HepG2 (cell line): ENCODE data around the gene NOX3. TPM values are rescaled to one million over a fixed set of nuclear protein-coding genes. Genes with fewer than 3 reads are reported as not detected.

ENCODE experiments used
- ARNT2 ChIP-seq: sonication (generic); formaldehyde crosslinking; IDR thresholded peaks from 2 replicates; pipeline ENCODE4 v1.8.0; 2022; ENCODE audit warnings: mild to moderate bottlenecking, low read depth, missing genetic modification reagents, moderate library complexity
- ELF3 ChIP-seq: IDR thresholded peaks from 2 replicates; pipeline ENCODE4 v1.6.1; 2016; ENCODE audit warnings: missing genetic modification reagents, missing compliant biosample characterization
- GTF3A ChIP-seq: sonication (generic); formaldehyde crosslinking; conservative IDR thresholded peaks from 2 replicates; pipeline ENCODE4 v1.4.0; 2020; ENCODE audit warnings: mild to moderate bottlenecking, missing genetic modification reagents
- HCFC1 ChIP-seq: fragments of 150-350 bp; IDR thresholded peaks from 2 replicates; pipeline ENCODE4 v1.6.1; 2014; ENCODE audit warnings: low read depth, low read length
- HHEX ChIP-seq: IDR thresholded peaks from 2 replicates; pipeline ENCODE4 v1.6.1; 2016; ENCODE audit warnings: control low read depth
- JUND ChIP-seq: sonication (generic); formaldehyde crosslinking; IDR thresholded peaks from 2 replicates; pipeline ENCODE4 v1.8.0; 2022; ENCODE audit warnings: mild to moderate bottlenecking, missing genetic modification reagents
- KDM3A ChIP-seq: IDR thresholded peaks from 2 replicates; pipeline ENCODE4 v1.6.1; 2018; ENCODE audit warnings: low read depth, missing compliant biosample characterization
- KDM5B ChIP-seq: sonication (generic); formaldehyde crosslinking; IDR thresholded peaks from 2 replicates; pipeline ENCODE4 v1.4.0; 2020; ENCODE audit warnings: missing genetic modification reagents, mild to moderate bottlenecking, borderline replicate concordance
- POGZ ChIP-seq: sonication (generic); formaldehyde crosslinking; IDR thresholded peaks from 2 replicates; pipeline ENCODE4 v1.4.0; 2020; ENCODE audit warnings: mild to moderate bottlenecking, missing genetic modification reagents
- RNF2 ChIP-seq: fragments of 450-650 bp; conservative IDR thresholded peaks from 2 replicates; pipeline ENCODE4 v1.6.1; 2016; ENCODE audit warnings: low read depth
- SMAD9 ChIP-seq: sonication (generic); formaldehyde crosslinking; IDR thresholded peaks from 2 replicates; pipeline ENCODE4 v1.5.1; 2020; ENCODE audit warnings: mild to moderate bottlenecking, missing genetic modification reagents
- SOX5 ChIP-seq: IDR thresholded peaks from 2 replicates; pipeline ENCODE4 v1.6.1; 2016; ENCODE audit warnings: borderline replicate concordance
- ZFAT ChIP-seq: sonication (generic); formaldehyde crosslinking; conservative IDR thresholded peaks from 2 replicates; pipeline ENCODE4 v1.8.1; 2023; ENCODE audit warnings: missing genetic modification reagents, inconsistent platforms
- ZFP1 ChIP-seq: IDR thresholded peaks from 2 replicates; pipeline ENCODE4 v1.6.1; 2016
- ZIK1 ChIP-seq: sonication (generic); formaldehyde crosslinking; IDR thresholded peaks from 2 replicates; pipeline ENCODE4 v1.5.0; 2020; ENCODE audit warnings: mild to moderate bottlenecking, low read depth, missing genetic modification reagents, borderline replicate concordance
- ZNF17 ChIP-seq: sonication (generic); formaldehyde crosslinking; IDR thresholded peaks from 2 replicates; pipeline ENCODE4 v1.5.0; 2020; ENCODE audit warnings: mild to moderate bottlenecking, missing genetic modification reagents
- ZNF264 ChIP-seq: sonication (generic); formaldehyde crosslinking; IDR thresholded peaks from 2 replicates; pipeline ENCODE4 v1.4.0; 2020; ENCODE audit warnings: missing genetic modification reagents
- ZNF34 ChIP-seq: sonication (generic); formaldehyde crosslinking; IDR thresholded peaks from 2 replicates; pipeline ENCODE4 v1.4.0; 2020; ENCODE audit warnings: mild to moderate bottlenecking, missing genetic modification reagents, borderline replicate concordance
- ZNF383 ChIP-seq: sonication (generic); formaldehyde crosslinking; IDR thresholded peaks from 2 replicates; pipeline ENCODE4 v1.4.0; 2020; ENCODE audit warnings: missing genetic modification reagents, mild to moderate bottlenecking, borderline replicate concordance
- ZNF567 ChIP-seq: sonication (generic); formaldehyde crosslinking; IDR thresholded peaks from 2 replicates; pipeline ENCODE4 v1.8.1; 2023; ENCODE audit warnings: mild to moderate bottlenecking, missing genetic modification reagents, borderline replicate concordance
- ZNF724P ChIP-seq: sonication (generic); formaldehyde crosslinking; IDR thresholded peaks from 2 replicates; pipeline ENCODE4 v1.8.0; 2022; ENCODE audit warnings: missing genetic modification reagents, borderline replicate concordance
- polyA plus RNA-seq, 8 experiments: library from polyadenylated mRNA; depleted of rRNA in 3 of 8; stranded (reverse) in 7 of 8; unstranded in 1 of 8; fragments of >200 nt; fragmentation: Illumina TruSeq in 4 of 8; extraction: Trizol in 4 of 8; gene quantifications; 2 replicates each; pipeline versions ENCODE4 v1.2.1 to v1.2.3, GENCODE V29; 2011 to 2016; ENCODE audit warnings: low read depth in 4 of 8, missing spikeins in 1 of 8, mixed read lengths in 1 of 8; ENCODE audit not compliant: insufficient read depth in 1 of 8
- total RNA-seq, 5 experiments: library from RNA; depleted of rRNA; stranded (reverse); fragments of >200 nt; fragmentation: Illumina TruSeq; extraction: Trizol; gene quantifications; 2 replicates each; pipeline ENCODE4 v1.2.3, GENCODE V29; 2016; ENCODE audit warnings: low read depth in 1 of 5
- TF ChIP-seq, protein P1 (sequence below): IDR thresholded peaks from 2 replicates; pipeline ENCODE4 v1.6.1; 2012; ENCODE audit warnings: low read length, improper control_type of control experiment
- TF ChIP-seq, protein P2 (sequence below): sonication (generic); formaldehyde crosslinking; IDR thresholded peaks from 2 replicates; pipeline ENCODE4 v1.5.0; 2020; ENCODE audit warnings: mild to moderate bottlenecking, low read depth, missing genetic modification reagents, borderline replicate concordance
- TF ChIP-seq, protein P3 (sequence below): conservative IDR thresholded peaks from 2 replicates; pipeline ENCODE4 v1.6.1; 2018; ENCODE audit warnings: missing genetic modification reagents
- TF ChIP-seq, protein P4 (sequence below): sonication (generic); formaldehyde crosslinking; conservative IDR thresholded peaks from 2 replicates; pipeline ENCODE4 v1.4.0; 2020; ENCODE audit warnings: missing genetic modification reagents

NOX3 gene
- total and polyA plus RNA-seq, 2 of the 13 experiments (the other 11 are each of a cell fraction or from before 2014, with no cell fraction given) = 0.09 to 0.18 TPM

DNA sequence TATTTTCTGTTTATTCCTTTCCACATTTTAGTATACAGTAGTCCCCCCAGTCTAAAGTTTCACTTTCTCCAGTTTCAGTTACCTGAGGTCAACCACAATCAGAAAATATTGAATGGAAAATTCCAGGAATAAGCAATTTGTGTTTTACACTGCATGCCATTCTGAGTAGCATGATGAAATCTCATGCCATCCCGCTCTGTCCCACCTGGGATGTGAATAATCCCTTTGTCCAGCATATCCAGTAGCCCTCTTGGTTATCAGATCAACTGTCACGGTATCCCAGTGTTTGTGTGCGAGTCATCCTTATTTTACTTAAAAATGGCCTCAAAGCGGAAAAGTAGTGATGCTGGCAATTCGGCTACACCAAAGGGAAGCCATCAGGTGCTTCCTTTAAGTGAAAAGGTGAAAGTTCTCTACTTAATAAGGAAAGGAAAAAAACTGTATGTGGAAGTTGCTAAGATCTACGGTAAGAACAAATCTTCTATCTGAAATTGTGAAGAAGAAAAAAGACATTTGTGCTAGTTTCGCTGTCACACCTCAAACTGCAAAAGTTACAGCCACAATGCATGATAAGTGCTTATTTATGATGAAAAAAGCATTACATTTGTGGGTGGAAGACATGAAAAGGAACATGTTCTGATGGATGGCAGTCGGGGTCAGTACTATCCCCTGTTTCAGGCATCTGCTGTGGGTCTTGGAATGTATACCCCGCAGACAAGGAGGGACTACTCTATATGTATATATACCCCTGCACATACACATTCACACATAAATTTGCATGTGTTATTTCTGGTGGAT is 11.3 kb downstream of the NOX3 start (continued):
- TF ChIP-seq, protein P1, sequence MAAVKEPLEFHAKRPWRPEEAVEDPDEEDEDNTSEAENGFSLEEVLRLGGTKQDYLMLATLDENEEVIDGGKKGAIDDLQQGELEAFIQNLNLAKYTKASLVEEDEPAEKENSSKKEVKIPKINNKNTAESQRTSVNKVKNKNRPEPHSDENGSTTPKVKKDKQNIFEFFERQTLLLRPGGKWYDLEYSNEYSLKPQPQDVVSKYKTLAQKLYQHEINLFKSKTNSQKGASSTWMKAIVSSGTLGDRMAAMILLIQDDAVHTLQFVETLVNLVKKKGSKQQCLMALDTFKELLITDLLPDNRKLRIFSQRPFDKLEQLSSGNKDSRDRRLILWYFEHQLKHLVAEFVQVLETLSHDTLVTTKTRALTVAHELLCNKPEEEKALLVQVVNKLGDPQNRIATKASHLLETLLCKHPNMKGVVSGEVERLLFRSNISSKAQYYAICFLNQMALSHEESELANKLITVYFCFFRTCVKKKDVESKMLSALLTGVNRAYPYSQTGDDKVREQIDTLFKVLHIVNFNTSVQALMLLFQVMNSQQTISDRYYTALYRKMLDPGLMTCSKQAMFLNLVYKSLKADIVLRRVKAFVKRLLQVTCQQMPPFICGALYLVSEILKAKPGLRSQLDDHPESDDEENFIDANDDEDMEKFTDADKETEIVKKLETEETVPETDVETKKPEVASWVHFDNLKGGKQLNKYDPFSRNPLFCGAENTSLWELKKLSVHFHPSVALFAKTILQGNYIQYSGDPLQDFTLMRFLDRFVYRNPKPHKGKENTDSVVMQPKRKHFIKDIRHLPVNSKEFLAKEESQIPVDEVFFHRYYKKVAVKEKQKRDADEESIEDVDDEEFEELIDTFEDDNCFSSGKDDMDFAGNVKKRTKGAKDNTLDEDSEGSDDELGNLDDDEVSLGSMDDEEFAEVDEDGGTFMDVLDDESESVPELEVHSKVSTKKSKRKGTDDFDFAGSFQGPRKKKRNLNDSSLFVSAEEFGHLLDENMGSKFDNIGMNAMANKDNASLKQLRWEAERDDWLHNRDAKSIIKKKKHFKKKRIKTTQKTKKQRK = no peak
- no peak for TF ChIP-seq GTF3A (CRISPR knock-in tag)
- no peak for TF ChIP-seq RNF2
- TF ChIP-seq, protein P2, sequence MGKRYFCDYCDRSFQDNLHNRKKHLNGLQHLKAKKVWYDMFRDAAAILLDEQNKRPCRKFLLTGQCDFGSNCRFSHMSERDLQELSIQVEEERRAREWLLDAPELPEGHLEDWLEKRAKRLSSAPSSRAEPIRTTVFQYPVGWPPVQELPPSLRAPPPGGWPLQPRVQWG (CRISPR knock-in tag) = no peak
- no peak for TF ChIP-seq ZNF724P (CRISPR knock-in tag)
- peak; percentile 79; the same call in 1 of the 2 replicates for TF ChIP-seq ZNF34
- no peak for TF ChIP-seq KDM5B (CRISPR knock-in tag)
- peak; percentile 18; the same call in 1 of the 2 replicates for TF ChIP-seq ARNT2
- TF ChIP-seq ZNF567 (CRISPR knock-in tag) = no peak
- TF ChIP-seq JUND = peak; percentile 50; the same call in 1 of the 2 replicates
- no peak for TF ChIP-seq ZIK1 (CRISPR knock-in tag)
- TF ChIP-seq ZFP1 = peak; percentile 98
- peak; percentile 85 for TF ChIP-seq ELF3 (CRISPR knock-in tag)
- TF ChIP-seq HHEX (CRISPR knock-in tag) = 0 out of 2 replicates have a peak, but pooled peaks have one; percentile 42
- no peak for TF ChIP-seq HCFC1
- peak; percentile 95 for TF ChIP-seq SOX5
- TF ChIP-seq, protein P3, sequence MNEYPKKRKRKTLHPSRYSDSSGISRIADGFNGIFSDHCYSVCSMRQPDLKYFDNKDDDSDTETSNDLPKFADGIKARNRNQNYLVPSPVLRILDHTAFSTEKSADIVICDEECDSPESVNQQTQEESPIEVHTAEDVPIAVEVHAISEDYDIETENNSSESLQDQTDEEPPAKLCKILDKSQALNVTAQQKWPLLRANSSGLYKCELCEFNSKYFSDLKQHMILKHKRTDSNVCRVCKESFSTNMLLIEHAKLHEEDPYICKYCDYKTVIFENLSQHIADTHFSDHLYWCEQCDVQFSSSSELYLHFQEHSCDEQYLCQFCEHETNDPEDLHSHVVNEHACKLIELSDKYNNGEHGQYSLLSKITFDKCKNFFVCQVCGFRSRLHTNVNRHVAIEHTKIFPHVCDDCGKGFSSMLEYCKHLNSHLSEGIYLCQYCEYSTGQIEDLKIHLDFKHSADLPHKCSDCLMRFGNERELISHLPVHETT = peak; percentile 57; the same call in 1 of the 2 replicates
- TF ChIP-seq POGZ (CRISPR knock-in tag) = peak; percentile 78
- TF ChIP-seq, protein P4, sequence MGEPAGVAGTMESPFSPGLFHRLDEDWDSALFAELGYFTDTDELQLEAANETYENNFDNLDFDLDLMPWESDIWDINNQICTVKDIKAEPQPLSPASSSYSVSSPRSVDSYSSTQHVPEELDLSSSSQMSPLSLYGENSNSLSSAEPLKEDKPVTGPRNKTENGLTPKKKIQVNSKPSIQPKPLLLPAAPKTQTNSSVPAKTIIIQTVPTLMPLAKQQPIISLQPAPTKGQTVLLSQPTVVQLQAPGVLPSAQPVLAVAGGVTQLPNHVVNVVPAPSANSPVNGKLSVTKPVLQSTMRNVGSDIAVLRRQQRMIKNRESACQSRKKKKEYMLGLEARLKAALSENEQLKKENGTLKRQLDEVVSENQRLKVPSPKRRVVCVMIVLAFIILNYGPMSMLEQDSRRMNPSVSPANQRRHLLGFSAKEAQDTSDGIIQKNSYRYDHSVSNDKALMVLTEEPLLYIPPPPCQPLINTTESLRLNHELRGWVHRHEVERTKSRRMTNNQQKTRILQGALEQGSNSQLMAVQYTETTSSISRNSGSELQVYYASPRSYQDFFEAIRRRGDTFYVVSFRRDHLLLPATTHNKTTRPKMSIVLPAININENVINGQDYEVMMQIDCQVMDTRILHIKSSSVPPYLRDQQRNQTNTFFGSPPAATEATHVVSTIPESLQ = no peak
- no peak for TF ChIP-seq ZFAT
- TF ChIP-seq KDM3A = no peak
- no peak for TF ChIP-seq ZNF17 (CRISPR knock-in tag)
- no peak for TF ChIP-seq ZNF383
- TF ChIP-seq ZNF264 (CRISPR knock-in tag) = no peak; the same call in 1 of the 2 replicates
- no peak for TF ChIP-seq SMAD9 (CRISPR knock-in tag)
